ENCODE data around the gene FRYL. TPM values are rescaled to one million over a fixed set of nuclear protein-coding genes. Genes with fewer than 3 reads are reported as not detected.

FRYL gene
- total RNA-seq, 1 experiment from 2014 or later = 53.9 TPM

DNA sequence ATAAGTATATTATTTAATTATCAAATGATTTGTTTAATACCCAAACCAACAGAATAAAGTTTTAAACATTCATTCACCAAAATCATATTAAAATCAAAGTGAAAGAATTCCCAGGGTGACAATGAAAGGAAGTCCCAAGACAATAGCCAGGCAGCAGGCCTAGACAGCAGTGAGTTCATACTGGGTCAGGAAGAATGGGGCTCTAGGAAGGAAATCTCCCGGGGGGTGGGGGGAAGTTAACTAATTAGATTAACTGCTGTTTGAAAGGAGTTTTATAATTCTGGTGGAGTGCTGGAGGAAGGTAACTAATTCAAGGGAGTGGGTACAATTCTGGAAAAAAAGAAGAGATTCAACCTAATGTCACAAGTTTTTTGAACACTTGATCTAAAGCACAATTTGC, 185.9 kb downstream of the FRYL start:
- no TSS peak for BruUV-seq (replicated peaks)
- Histone ChIP-seq H3K9me2 (ENCODE audit: insufficient read depth) (no peaks in the 10 kb centered on the region), H3K27ac (no peak overlapping the region), H3K27me3 (ENCODE audit: insufficient read depth, low read depth) (no peaks in the 10 kb centered on the region), H3K36me3 (ENCODE audit: low read depth) (no peaks in the 10 kb centered on the region), H3K9me3 (ENCODE audit: insufficient read depth, low read depth) (no peaks in the 10 kb centered on the region), H3K79me2 (ENCODE audit: low read depth) (no peaks in the 10 kb centered on the region), H3K4me3 (no peak overlapping the region), H3F3A (ENCODE audit: insufficient read depth, low read depth) (no peaks in the 10 kb centered on the region), H2AFZ (no peak overlapping the region), H4K20me1 (ENCODE audit: insufficient read depth) (no peaks in the 10 kb centered on the region), H3K4me2 (no peak overlapping the region), H3K4me1 (replicated peaks; ENCODE audit: insufficient read depth) (no peaks in the 10 kb centered on the region)
- ChIA-PET CTCF (no interaction called here), POLR2A (ENCODE audit: unreplicated experiment) (no interaction called here)
- DNase-seq = no peak
- intact Hi-C loops (cut with micrococcal nuclease; ENCODE audit: unreplicated experiment) = no loop called here
- TF ChIP-seq, protein P1, sequence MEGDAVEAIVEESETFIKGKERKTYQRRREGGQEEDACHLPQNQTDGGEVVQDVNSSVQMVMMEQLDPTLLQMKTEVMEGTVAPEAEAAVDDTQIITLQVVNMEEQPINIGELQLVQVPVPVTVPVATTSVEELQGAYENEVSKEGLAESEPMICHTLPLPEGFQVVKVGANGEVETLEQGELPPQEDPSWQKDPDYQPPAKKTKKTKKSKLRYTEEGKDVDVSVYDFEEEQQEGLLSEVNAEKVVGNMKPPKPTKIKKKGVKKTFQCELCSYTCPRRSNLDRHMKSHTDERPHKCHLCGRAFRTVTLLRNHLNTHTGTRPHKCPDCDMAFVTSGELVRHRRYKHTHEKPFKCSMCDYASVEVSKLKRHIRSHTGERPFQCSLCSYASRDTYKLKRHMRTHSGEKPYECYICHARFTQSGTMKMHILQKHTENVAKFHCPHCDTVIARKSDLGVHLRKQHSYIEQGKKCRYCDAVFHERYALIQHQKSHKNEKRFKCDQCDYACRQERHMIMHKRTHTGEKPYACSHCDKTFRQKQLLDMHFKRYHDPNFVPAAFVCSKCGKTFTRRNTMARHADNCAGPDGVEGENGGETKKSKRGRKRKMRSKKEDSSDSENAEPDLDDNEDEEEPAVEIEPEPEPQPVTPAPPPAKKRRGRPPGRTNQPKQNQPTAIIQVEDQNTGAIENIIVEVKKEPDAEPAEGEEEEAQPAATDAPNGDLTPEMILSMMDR (conservative IDR thresholded peaks at IDR 0.05) = no peak
- no peak for TF ChIP-seq EZH2 (IDR thresholded peaks at IDR 0.05; ENCODE audit: low read depth)

DNA sequence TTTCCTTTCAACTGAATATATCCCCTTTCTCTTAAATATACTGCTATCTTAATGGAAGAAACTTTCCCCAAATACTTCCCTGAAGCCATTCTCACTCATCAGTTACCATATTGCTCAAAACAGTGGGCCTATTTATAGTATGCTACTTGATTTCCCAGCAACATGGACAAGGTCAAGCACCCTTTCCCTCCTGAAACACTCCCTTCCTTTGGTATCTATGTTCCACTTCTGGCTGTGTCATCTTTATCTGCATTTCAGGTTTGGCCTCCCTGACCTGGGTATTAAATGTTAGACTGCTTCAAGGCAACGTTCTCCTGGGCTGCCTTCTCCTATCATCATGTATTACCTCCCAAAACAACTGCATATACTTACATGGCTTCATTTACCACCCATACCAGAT, 188.7 kb downstream of the FRYL start:
- H3F3A ChIP-seq (ENCODE audit: insufficient read depth, low read depth) = no peaks in the 10 kb centered on the region
- TF ChIP-seq EZH2 (IDR thresholded peaks at IDR 0.05; ENCODE audit: low read depth) = no peak
- no peaks in the 10 kb centered on the region for H3K79me2 ChIP-seq (ENCODE audit: low read depth)
- intact Hi-C loops (cut with micrococcal nuclease; ENCODE audit: unreplicated experiment) = no loop called here
- H3K27me3 ChIP-seq (ENCODE audit: insufficient read depth, low read depth) = no peaks in the 10 kb centered on the region
- ChIA-PET POLR2A (ENCODE audit: unreplicated experiment) (no interaction called here), CTCF (no interaction called here)
- no peak overlapping the region for H3K27ac ChIP-seq
- no peak overlapping the region for H3K4me2 ChIP-seq
- no peaks in the 10 kb centered on the region for H3K36me3 ChIP-seq (ENCODE audit: low read depth)
- H3K9me3 ChIP-seq (ENCODE audit: insufficient read depth, low read depth) = no peaks in the 10 kb centered on the region
- H3K4me1 ChIP-seq (replicated peaks; ENCODE audit: insufficient read depth) = no peaks in the 10 kb centered on the region
- no TSS peak for BruUV-seq (replicated peaks)
- DNase-seq = no peak
- H3K4me3 ChIP-seq = no peak overlapping the region
- no peak overlapping the region for H2AFZ ChIP-seq
- no peaks in the 10 kb centered on the region for H4K20me1 ChIP-seq (ENCODE audit: insufficient read depth)
- no peaks in the 10 kb centered on the region for H3K9me2 ChIP-seq (ENCODE audit: insufficient read depth)

DNA sequence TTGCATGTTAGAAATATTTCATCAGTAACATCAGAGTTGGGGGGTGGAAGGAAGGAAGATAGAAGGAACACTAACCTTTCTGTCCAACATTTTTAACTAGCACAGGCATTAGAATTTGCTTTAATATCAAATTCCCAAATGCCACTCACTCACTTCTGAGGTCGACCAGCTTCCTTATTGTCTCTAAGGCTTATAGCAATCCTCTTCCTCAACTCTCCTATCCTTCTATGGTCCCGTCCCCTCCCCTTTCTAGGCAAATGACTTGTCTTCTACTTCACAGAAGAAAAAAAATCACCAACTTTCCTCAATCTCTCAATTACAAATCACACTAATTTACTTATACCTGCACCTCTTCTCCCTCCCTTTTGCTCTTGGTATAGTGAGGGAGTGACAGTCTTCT, 189.2 kb downstream of the FRYL start:
- no peak overlapping the region for H3K4me2 ChIP-seq
- TF ChIP-seq EZH2 (IDR thresholded peaks at IDR 0.05; ENCODE audit: low read depth) = no peak
- TF ChIP-seq, protein P1 (conservative IDR thresholded peaks at IDR 0.05) = no peak
- ChIA-PET POLR2A (ENCODE audit: unreplicated experiment) (no interaction called here), CTCF (no interaction called here)
- H2AFZ ChIP-seq = no peak overlapping the region
- DNase-seq = no peak
- H3K4me3 ChIP-seq = no peak overlapping the region
- no TSS peak for BruUV-seq (replicated peaks)
- H4K20me1 ChIP-seq (ENCODE audit: insufficient read depth) = no peaks in the 10 kb centered on the region
- H3K4me1 ChIP-seq (replicated peaks; ENCODE audit: insufficient read depth) = no peaks in the 10 kb centered on the region
- no peak overlapping the region for H3K27ac ChIP-seq
- intact Hi-C loops (cut with micrococcal nuclease; ENCODE audit: unreplicated experiment) = no loop called here
- no peaks in the 10 kb centered on the region for H3K9me2 ChIP-seq (ENCODE audit: insufficient read depth)
- H3F3A ChIP-seq (ENCODE audit: insufficient read depth, low read depth) = no peaks in the 10 kb centered on the region
- no peaks in the 10 kb centered on the region for H3K27me3 ChIP-seq (ENCODE audit: insufficient read depth, low read depth)
- H3K36me3 ChIP-seq (ENCODE audit: low read depth) = peaks cover 3% of the 10 kb centered on the region; the same call in 1 of the 2 replicates
- no peaks in the 10 kb centered on the region for H3K9me3 ChIP-seq (ENCODE audit: insufficient read depth, low read depth)
- no peaks in the 10 kb centered on the region for H3K79me2 ChIP-seq (ENCODE audit: low read depth)

DNA sequence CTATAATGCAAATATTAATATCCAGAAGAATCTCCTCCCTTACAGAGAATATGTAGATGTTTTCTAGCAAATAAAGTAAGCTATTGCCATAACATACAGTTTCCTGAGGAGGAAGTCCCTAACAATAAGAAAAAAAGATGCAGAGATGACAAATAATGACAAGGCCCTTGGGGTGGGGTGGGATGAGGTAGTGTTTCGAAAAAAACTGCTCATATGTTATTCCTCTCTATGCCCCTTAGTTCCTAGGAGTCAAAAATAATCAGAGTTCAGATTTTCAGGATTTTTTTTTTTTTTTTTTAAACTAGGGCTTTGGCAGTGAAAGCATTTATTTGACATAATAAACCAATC, 191.0 kb downstream of the FRYL start:
- TF ChIP-seq, protein P1 (conservative IDR thresholded peaks at IDR 0.05) = no peak
- no peak for TF ChIP-seq EZH2 (IDR thresholded peaks at IDR 0.05; ENCODE audit: low read depth)
- no TSS peak for BruUV-seq (replicated peaks)
- CTCF ChIA-PET = no interaction called here

More for the DNA sequence above, 191.0 kb downstream of the FRYL start:
- no peaks in the 10 kb centered on the region for H3K9me3 ChIP-seq (ENCODE audit: insufficient read depth, low read depth)
- POLR2A ChIA-PET (ENCODE audit: unreplicated experiment) = no interaction called here
- H3K79me2 ChIP-seq (ENCODE audit: low read depth) = no peaks in the 10 kb centered on the region
- H3K4me1 ChIP-seq (replicated peaks; ENCODE audit: insufficient read depth) = no peaks in the 10 kb centered on the region
- H3K27me3 ChIP-seq (ENCODE audit: insufficient read depth, low read depth) = no peaks in the 10 kb centered on the region
- H3K4me2 ChIP-seq = no peak overlapping the region
- no peaks in the 10 kb centered on the region for H3F3A ChIP-seq (ENCODE audit: insufficient read depth, low read depth)
- intact Hi-C loops (cut with micrococcal nuclease; ENCODE audit: unreplicated experiment) = no loop called here
- no peak for DNase-seq
- no peak overlapping the region for H3K27ac ChIP-seq
- no peaks in the 10 kb centered on the region for H4K20me1 ChIP-seq (ENCODE audit: insufficient read depth)
- peaks cover 6% of the 10 kb centered on the region; the same call in 1 of the 2 replicates for H3K36me3 ChIP-seq (ENCODE audit: low read depth)
- H2AFZ ChIP-seq = no peak overlapping the region
- no peaks in the 10 kb centered on the region for H3K9me2 ChIP-seq (ENCODE audit: insufficient read depth)
- no peak overlapping the region for H3K4me3 ChIP-seq

Data from PC-9 (cell line).